HT1080 (cell line): ENCODE results near the gene COL11A1. TPM values are rescaled to one million over a fixed set of nuclear protein-coding genes. Genes with fewer than 3 reads are reported as not detected.

Experiments used
- DNase-seq: peaks from one replicate; pipeline ENCODE4 v3.0.0-alpha.2; 2015; ENCODE audit warnings: low read depth
- total RNA-seq: library from RNA; depleted of rRNA; stranded (reverse); fragments of >200 nt; shearing (Covaris generic); gene quantifications from 2 replicates; pipeline ENCODE4 v1.2.3, GENCODE V29; 2014

COL11A1 gene
- total RNA-seq, 1 experiment from 2014 or later = 0.71 TPM

- peak; percentile 69 for DNase-seq
Measured at GRCh38 chr1:102919659-102920058, 188.7 kb downstream of the COL11A1 start.

- no peak for DNase-seq
Measured at GRCh38 chr1:102901996-102902395, 206.3 kb downstream of the COL11A1 start.

GRCh38 chr1:102899935-102900334, 208.4 kb downstream of the COL11A1 start:
- DNase-seq = no peak

- DNase-seq = peak; percentile 58
Measured at GRCh38 chr1:102897557-102897956, 210.8 kb downstream of the COL11A1 start.

GRCh38 chr1:102896771-102897170, 211.6 kb downstream of the COL11A1 start:
- DNase-seq = no peak

GRCh38 chr1:102896286-102896685, 212.0 kb downstream of the COL11A1 start:
- no peak for DNase-seq

- DNase-seq = peak; percentile 53
Measured at GRCh38 chr1:102891868-102892625, 216.3 kb downstream of the COL11A1 start.

GRCh38 chr1:102886638-102887037, 221.7 kb downstream of the COL11A1 start:
- no peak for DNase-seq

GRCh38 chr1:102884238-102884637, 224.1 kb downstream of the COL11A1 start:
- DNase-seq = no peak

GRCh38 chr1:102879439-102879993, 228.8 kb downstream of the COL11A1 start:
- peak; percentile 93 for DNase-seq

- DNase-seq = no peak
Measured at GRCh38 chr1:102875756-102876155, 232.6 kb downstream of the COL11A1 start.

- DNase-seq = no peak
Measured at GRCh38 chr1:102872526-102872925, 235.8 kb downstream of the COL11A1 start.

GRCh38 chr1:102872097-102872496, 236.2 kb downstream of the COL11A1 start:
- no peak for DNase-seq

GRCh38 chr1:102863704-102864103, 244.6 kb downstream of the COL11A1 start:
- DNase-seq = no peak

- no peak for DNase-seq
Measured at GRCh38 chr1:102861247-102861646, 247.1 kb downstream of the COL11A1 start.

- no peak for DNase-seq
Measured at GRCh38 chr1:102858695-102859094, 249.6 kb downstream of the COL11A1 start.

GRCh38 chr1:102857251-102857650, 251.1 kb downstream of the COL11A1 start:
- DNase-seq = no peak

- no peak for DNase-seq
Measured at GRCh38 chr1:102853701-102854187, 254.6 kb downstream of the COL11A1 start.

GRCh38 chr1:102853136-102853535, 255.2 kb downstream of the COL11A1 start:
- DNase-seq = no peak

- no peak for DNase-seq
Measured at GRCh38 chr1:102852613-102853012, 255.7 kb downstream of the COL11A1 start.

- DNase-seq = no peak
Measured at GRCh38 chr1:102851616-102852015, 256.7 kb downstream of the COL11A1 start.

GRCh38 chr1:102842606-102843005, 265.7 kb downstream of the COL11A1 start:
- peak; percentile 25 for DNase-seq

GRCh38 chr1:102840741-102841140, 267.6 kb downstream of the COL11A1 start:
- no peak for DNase-seq
